ENCODE measurements around the gene MPHOSPH10.
A peak's percentile ranks its signal among the peaks of the same experiment; 100 is the strongest.

Gene MPHOSPH10

GRCh38 chr2:71154279-71154678 lies 23.8 kb downstream of the MPHOSPH10 start:
- TF ChIP-seq GATA3 (IDR thresholded peaks at IDR 0.05; ENCODE audit: low read depth, low read length) (no peak), GATA2 (IDR thresholded peaks at IDR 0.05; ENCODE audit: low read depth, low read length) (no peak)

- TF ChIP-seq GATA3 (IDR thresholded peaks at IDR 0.05; ENCODE audit: low read depth, low read length) (no peak), GATA2 (IDR thresholded peaks at IDR 0.05; ENCODE audit: low read depth, low read length) (no peak)
Measured at GRCh38 chr2:71154798-71155197, 24.4 kb downstream of the MPHOSPH10 start.

- no peak for TF ChIP-seq GATA2 (IDR thresholded peaks at IDR 0.05; ENCODE audit: low read depth, low read length)
- TF ChIP-seq GATA3 (IDR thresholded peaks at IDR 0.05; ENCODE audit: low read depth, low read length), result no peak
Measured at GRCh38 chr2:71155846-71156245, 25.4 kb downstream of the MPHOSPH10 start.

GRCh38 chr2:71156573-71156972 lies 26.1 kb downstream of the MPHOSPH10 start:
- TF ChIP-seq GATA3 (IDR thresholded peaks at IDR 0.05; ENCODE audit: low read depth, low read length) (no peak), GATA2 (IDR thresholded peaks at IDR 0.05; ENCODE audit: low read depth, low read length) (no peak)

- TF ChIP-seq GATA2 (IDR thresholded peaks at IDR 0.05; ENCODE audit: low read depth, low read length) (no peak), GATA3 (IDR thresholded peaks at IDR 0.05; ENCODE audit: low read depth, low read length) (no peak)
Measured at GRCh38 chr2:71157124-71157793, 26.8 kb downstream of the MPHOSPH10 start.

GRCh38 chr2:71166812-71167211 lies 36.4 kb downstream of the MPHOSPH10 start:
- TF ChIP-seq GATA3 (IDR thresholded peaks at IDR 0.05; ENCODE audit: low read depth, low read length), result no peak

- TF ChIP-seq GATA2 (IDR thresholded peaks at IDR 0.05; ENCODE audit: low read depth, low read length) (no peak), GATA3 (IDR thresholded peaks at IDR 0.05; ENCODE audit: low read depth, low read length) (no peak)
Measured at GRCh38 chr2:71173096-71173495, 42.7 kb downstream of the MPHOSPH10 start.

- TF ChIP-seq GATA3 (IDR thresholded peaks at IDR 0.05; ENCODE audit: low read depth, low read length), result no peak
- TF ChIP-seq GATA2 (IDR thresholded peaks at IDR 0.05; ENCODE audit: low read depth, low read length), result no peak
Measured at GRCh38 chr2:71174207-71174606, 43.8 kb downstream of the MPHOSPH10 start.

- TF ChIP-seq GATA2 (IDR thresholded peaks at IDR 0.05; ENCODE audit: low read depth, low read length), result peak; percentile 20; the same call in 1 of the 2 replicates
- TF ChIP-seq GATA3 (IDR thresholded peaks at IDR 0.05; ENCODE audit: low read depth, low read length), result no peak
Measured at GRCh38 chr2:71181316-71181715, 50.9 kb downstream of the MPHOSPH10 start.

GRCh38 chr2:71186973-71187372 lies 56.5 kb downstream of the MPHOSPH10 start:
- TF ChIP-seq GATA3 (IDR thresholded peaks at IDR 0.05; ENCODE audit: low read depth, low read length), result no peak

- TF ChIP-seq GATA3 (IDR thresholded peaks at IDR 0.05; ENCODE audit: low read depth, low read length), result no peak
Measured at GRCh38 chr2:71187589-71187988, 57.2 kb downstream of the MPHOSPH10 start.

GRCh38 chr2:71190656-71191569 lies 60.5 kb downstream of the MPHOSPH10 start:
- TF ChIP-seq GATA3 (IDR thresholded peaks at IDR 0.05; ENCODE audit: low read depth, low read length), result no peak
- no peak for TF ChIP-seq GATA2 (IDR thresholded peaks at IDR 0.05; ENCODE audit: low read depth, low read length)

GRCh38 chr2:71191570-71191943 lies 61.1 kb downstream of the MPHOSPH10 start:
- no peak for TF ChIP-seq GATA3 (IDR thresholded peaks at IDR 0.05; ENCODE audit: low read depth, low read length)
- no peak for TF ChIP-seq GATA2 (IDR thresholded peaks at IDR 0.05; ENCODE audit: low read depth, low read length)
